ENCODE data around the gene CHPF.

Gene CHPF

DNA sequence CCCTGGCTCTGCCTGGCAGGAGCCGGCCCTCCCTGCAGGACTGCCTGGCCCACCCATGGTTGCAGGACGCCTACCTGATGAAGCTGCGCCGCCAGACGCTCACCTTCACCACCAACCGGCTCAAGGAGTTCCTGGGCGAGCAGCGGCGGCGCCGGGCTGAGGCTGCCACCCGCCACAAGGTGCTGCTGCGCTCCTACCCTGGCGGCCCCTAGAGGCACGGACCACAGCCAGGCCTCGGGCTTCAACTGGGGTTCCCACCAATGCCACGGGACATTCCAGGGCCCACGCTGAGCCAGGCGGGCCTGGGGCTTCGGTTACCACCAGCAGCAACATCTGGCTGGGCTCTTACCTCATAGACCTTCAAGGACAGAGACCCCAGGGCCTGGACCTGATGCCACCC lies 51.0 kb downstream of the CHPF start:
- DNase-seq, result no peak

DNA sequence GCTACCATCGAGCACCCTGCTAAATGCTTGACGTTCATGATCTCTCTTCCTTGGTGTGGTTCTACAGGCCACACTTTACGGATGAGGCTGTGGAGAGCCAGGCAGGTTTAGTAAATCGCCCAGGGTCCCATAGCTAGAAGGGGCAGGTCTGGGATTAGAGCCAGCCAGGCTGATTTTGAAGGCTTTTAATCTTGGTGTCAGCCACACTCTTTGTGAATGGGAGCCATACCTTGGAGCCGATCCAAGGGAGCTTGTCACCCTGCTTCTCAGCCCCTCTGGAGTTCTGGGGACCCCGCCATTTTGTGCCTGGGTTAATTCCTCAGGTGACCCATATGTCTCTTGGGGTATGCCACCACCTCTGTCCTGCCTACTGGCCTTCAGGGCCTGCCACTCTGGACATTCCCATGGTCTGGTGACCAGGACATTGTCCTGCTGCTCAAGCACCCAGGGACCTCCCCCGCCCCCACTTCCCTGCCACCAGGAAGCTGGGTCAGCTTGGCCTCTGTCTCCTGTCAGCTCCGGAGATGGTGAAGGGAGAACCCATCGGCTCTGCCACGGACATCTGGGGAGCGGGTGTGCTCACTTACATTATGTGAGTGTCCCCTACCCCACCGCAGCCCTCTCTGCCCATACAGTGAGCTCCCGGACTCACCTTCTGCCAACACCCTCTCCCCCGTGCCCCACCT lies 52.2 kb downstream of the CHPF start:
- no peak for DNase-seq

DNA sequence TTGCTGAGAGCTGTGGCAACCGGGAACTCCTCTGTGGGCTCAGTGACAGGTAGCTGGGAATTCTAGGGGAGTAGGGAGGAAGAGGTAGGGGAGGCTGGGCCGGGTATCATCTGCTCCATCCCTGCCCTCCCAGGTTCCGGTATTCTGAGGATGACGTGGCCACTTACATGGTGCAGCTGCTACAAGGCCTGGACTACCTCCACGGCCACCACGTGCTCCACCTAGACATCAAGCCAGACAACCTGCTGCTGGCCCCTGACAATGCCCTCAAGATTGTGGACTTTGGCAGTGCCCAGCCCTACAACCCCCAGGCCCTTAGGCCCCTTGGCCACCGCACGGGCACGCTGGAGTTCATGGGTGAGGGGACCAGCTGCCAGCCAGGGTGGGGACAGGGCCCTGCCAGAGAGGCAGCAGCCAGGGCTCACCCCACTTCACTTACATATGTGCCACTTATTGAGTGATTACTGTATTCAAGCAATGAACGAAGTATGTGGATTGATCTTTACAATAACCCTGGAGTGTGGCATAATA lies 52.9 kb downstream of the CHPF start:
- DNase-seq, result no peak

DNA sequence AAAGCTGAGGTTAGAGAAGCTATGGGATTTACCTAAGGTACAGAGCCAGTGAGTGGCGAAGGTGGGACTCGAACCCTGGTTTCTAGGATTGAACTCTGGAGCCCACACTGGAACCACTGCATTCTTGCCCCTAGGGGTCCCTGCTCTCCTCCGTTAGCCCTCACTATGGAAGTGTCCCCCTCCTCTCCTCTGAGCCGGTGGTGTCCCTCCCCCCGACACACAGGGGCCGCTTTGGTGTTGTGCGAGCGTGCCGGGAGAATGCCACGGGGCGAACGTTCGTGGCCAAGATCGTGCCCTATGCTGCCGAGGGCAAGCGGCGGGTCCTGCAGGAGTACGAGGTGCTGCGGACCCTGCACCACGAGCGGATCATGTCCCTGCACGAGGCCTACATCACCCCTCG lies 53.4 kb downstream of the CHPF start:
- DNase-seq, result no peak

DNA sequence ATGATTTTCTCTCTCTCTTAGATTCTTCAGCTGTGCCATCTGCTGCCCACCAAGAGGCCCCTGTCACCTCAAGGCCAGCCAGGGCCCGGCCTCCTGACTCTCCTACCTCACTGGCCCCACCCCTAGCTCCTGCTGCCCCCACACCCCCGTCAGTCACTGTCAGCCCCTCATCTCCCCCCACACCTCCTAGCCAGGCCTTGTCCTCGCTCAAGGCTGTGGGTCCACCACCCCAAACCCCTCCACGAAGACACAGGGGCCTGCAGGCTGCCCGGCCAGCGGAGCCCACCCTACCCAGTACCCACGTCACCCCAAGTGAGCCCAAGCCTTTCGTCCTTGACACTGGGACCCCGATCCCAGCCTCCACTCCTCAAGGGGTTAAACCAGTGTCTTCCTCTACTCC lies 54.3 kb downstream of the CHPF start:
- DNase-seq, result no peak
